Measurements from ENCODE around the gene ANAPC4. TPM values are rescaled to one million over a fixed set of nuclear protein-coding genes. Genes with fewer than 3 reads are reported as not detected.

The ANAPC4 gene
- total and polyA plus RNA-seq, 2 of the 13 experiments (the other 11 are each of a cell fraction or from before 2014, with no cell fraction given) = 14.5 to 30.2 TPM

GRCh38 chr4:25427871-25428270, 50.8 kb downstream of the ANAPC4 start:
- Histone ChIP-seq H2AFZ (ENCODE audit: low read length) (no peak overlapping the region), H3K27me3 (ENCODE audit: control insufficient read depth in 1 of 2, insufficient read depth in 2 of 2, low read length in 2 of 2) (no peaks in the 10 kb centered on the region), H3K27ac (ENCODE audit: extremely low read length, insufficient read depth, low read length) (no peak overlapping the region), H3K79me2 (ENCODE audit: insufficient read depth, low read length) (no peaks in the 10 kb centered on the region), H3K36me3 (replicated peaks in 1 of 2; ENCODE audit: control insufficient read depth in 1 of 2, insufficient read depth in 2 of 2, low read length in 2 of 2) (no peaks in the 10 kb centered on the region), H3K9ac (ENCODE audit: insufficient read depth, low read depth, low read length) (no peak overlapping the region), H3K4me1 (ENCODE audit: insufficient read depth, low read length) (peaks cover 11% of the 10 kb centered on the region), H3K4me2 (ENCODE audit: low read depth, low read length) (no peak overlapping the region), H3K9me3 (ENCODE audit: low read length) (no peaks in the 10 kb centered on the region), H3K4me3 (replicated peaks in 1 of 3; ENCODE audit: insufficient read depth in 1 of 3, low read depth in 2 of 3, low read length in 3 of 3) (no peak overlapping the region), H4K20me1 (ENCODE audit: insufficient read depth, low read length) (no peaks in the 10 kb centered on the region)
- intact Hi-C loops (cut with micrococcal nuclease; ENCODE audit: unreplicated experiment) = no loop called here
- in situ Hi-C loops (cut with HindIII; ENCODE audit: extremely low pct_ligation_motif_present, low pct_unique_long_range_greater_than_20kb) = no loop called here
- FAIRE-seq (no peak), DNase-seq (ENCODE audit: low spot score) (no peak), ATAC-seq (peak; percentile 24; the same call in 1 of the 3 replicates)
- POLR2A ChIA-PET = no interaction called here
- WGBS (ENCODE audit: low lambda C conversion rate) = 68% methylated on average over 5 of the region's 5 CpGs
- BruUV-seq (replicated peaks) = no TSS peak
- CTCF ChIA-PET (ENCODE audit: low intra/inter-chr PET ratio, low total read pairs) = no interaction called here
- peak; percentile 17; the same call in 1 of the 2 replicates for TF ChIP-seq CTCF (CRISPR knock-in tag; IDR thresholded peaks at IDR 0.05)
- TF ChIP-seq ZBTB7A (CRISPR knock-in tag; IDR thresholded peaks at IDR 0.05) = no peak
- TF ChIP-seq ADNP (CRISPR knock-in tag; IDR thresholded peaks at IDR 0.05) = no peak
- no peak for TF ChIP-seq MEF2D (CRISPR knock-in tag; IDR thresholded peaks at IDR 0.05)
- TF ChIP-seq ZNF484 (CRISPR knock-in tag; IDR thresholded peaks at IDR 0.05; ENCODE audit: borderline replicate concordance, low read depth) = no peak

- no peak for ATAC-seq
- Histone ChIP-seq H3K4me1 (ENCODE audit: insufficient read depth, low read length) (no peaks in the 10 kb centered on the region), H3K4me2 (ENCODE audit: low read depth, low read length) (no peak overlapping the region), H3K9ac (ENCODE audit: insufficient read depth, low read depth, low read length) (no peak overlapping the region), H3K4me3 (replicated peaks in 1 of 3; ENCODE audit: insufficient read depth in 1 of 3, low read depth in 2 of 3, low read length in 3 of 3) (no peak overlapping the region), H3K27me3 (ENCODE audit: control insufficient read depth in 1 of 2, insufficient read depth in 2 of 2, low read length in 2 of 2) (no peaks in the 10 kb centered on the region), H3K36me3 (replicated peaks in 1 of 2; ENCODE audit: control insufficient read depth in 1 of 2, insufficient read depth in 2 of 2, low read length in 2 of 2) (no peaks in the 10 kb centered on the region), H2AFZ (ENCODE audit: low read length) (no peak overlapping the region), H3K27ac (ENCODE audit: extremely low read length, insufficient read depth, low read length) (no peak overlapping the region), H4K20me1 (ENCODE audit: insufficient read depth, low read length) (no peaks in the 10 kb centered on the region), H3K79me2 (ENCODE audit: insufficient read depth, low read length) (no peaks in the 10 kb centered on the region), H3K9me3 (ENCODE audit: low read length) (no peaks in the 10 kb centered on the region)
- DNase-seq (ENCODE audit: low spot score) = no peak
- intact Hi-C loops (cut with micrococcal nuclease; ENCODE audit: unreplicated experiment) = no loop called here
- no peak for FAIRE-seq
- POLR2A ChIA-PET = no interaction called here
- in situ Hi-C loops (cut with HindIII; ENCODE audit: extremely low pct_ligation_motif_present, low pct_unique_long_range_greater_than_20kb) = no loop called here
- TF ChIP-seq EHMT2 (IDR thresholded peaks at IDR 0.05; ENCODE audit: borderline replicate concordance, low read depth, low read length) (no peak), ZKSCAN1 (IDR thresholded peaks at IDR 0.05; ENCODE audit: low read length) (no peak), ZNF33B (CRISPR knock-in tag; IDR thresholded peaks at IDR 0.05) (no peak), ZNF530 (CRISPR knock-in tag; IDR thresholded peaks at IDR 0.05; ENCODE audit: low read depth) (no peak), ZFP36L2 (CRISPR knock-in tag; IDR thresholded peaks at IDR 0.05) (no peak), ZNF563 (CRISPR knock-in tag; IDR thresholded peaks at IDR 0.05) (no peak), SNAI1 (CRISPR knock-in tag; IDR thresholded peaks at IDR 0.05; ENCODE audit: borderline replicate concordance) (no peak), ZNF816 (CRISPR knock-in tag; IDR thresholded peaks at IDR 0.05; ENCODE audit: borderline replicate concordance) (no peak), HES4 (CRISPR knock-in tag; IDR thresholded peaks at IDR 0.05; ENCODE audit: borderline replicate concordance) (no peak), KLF15 (CRISPR knock-in tag; IDR thresholded peaks at IDR 0.05; ENCODE audit: borderline replicate concordance) (no peak), TMF1 (CRISPR knock-in tag; IDR thresholded peaks at IDR 0.05; ENCODE audit: low read depth) (no peak), SMC3 (IDR thresholded peaks at IDR 0.05; ENCODE audit: low read length) (no peak)
- TF ChIP-seq, protein P1, sequence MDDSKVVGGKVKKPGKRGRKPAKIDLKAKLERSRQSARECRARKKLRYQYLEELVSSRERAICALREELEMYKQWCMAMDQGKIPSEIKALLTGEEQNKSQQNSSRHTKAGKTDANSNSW (CRISPR knock-in tag; IDR thresholded peaks at IDR 0.05; ENCODE audit: borderline replicate concordance) = no peak
- CTCF ChIA-PET (ENCODE audit: low intra/inter-chr PET ratio, low total read pairs) = no interaction called here
- 75% methylated on average over 5 of the region's 5 CpGs for WGBS (ENCODE audit: low lambda C conversion rate)
- no TSS peak for BruUV-seq (replicated peaks)
Observed at GRCh38 chr4:25430630-25431029, 53.6 kb downstream of the ANAPC4 start.
